Measurements from ENCODE around the gene ANKMY2.

Gene ANKMY2

GRCh38 chr7:16636555-16637101 is 8.9 kb downstream of the ANKMY2 start:
- Histone ChIP-seq H4K20me1 (no peaks in the 10 kb centered on the region; the same call in 1 of the 2 replicates), H3K9ac (no peak overlapping the region), H3K4me3 (no peak overlapping the region), H3K27me3 (no peaks in the 10 kb centered on the region), H3K36me3 (peaks cover 21% of the 10 kb centered on the region), H3K4me1 (no peaks in the 10 kb centered on the region), H3K27ac (no peak overlapping the region), H3K4me2 (no peak overlapping the region), H3K9me3 (no peaks in the 10 kb centered on the region)
- TF ChIP-seq Cebpa-rat (IDR thresholded peaks at IDR 0.05) = no peak

- H3K27me3 ChIP-seq = no peaks in the 10 kb centered on the region
- no peaks in the 10 kb centered on the region for H3K9me3 ChIP-seq
- H3K27ac ChIP-seq = no peak overlapping the region
- H3K4me3 ChIP-seq = no peak overlapping the region
- no peak for TF ChIP-seq Cebpa-rat (IDR thresholded peaks at IDR 0.05)
- peaks cover 22% of the 10 kb centered on the region for H3K36me3 ChIP-seq
- no peaks in the 10 kb centered on the region; the same call in 1 of the 2 replicates for H4K20me1 ChIP-seq
- H3K4me2 ChIP-seq = no peak overlapping the region
- H3K9ac ChIP-seq = no peak overlapping the region
- no peaks in the 10 kb centered on the region for H3K4me1 ChIP-seq
Observed at GRCh38 chr7:16634271-16634738, 11.2 kb downstream of the ANKMY2 start.

GRCh38 chr7:16630654-16631053 is 14.9 kb downstream of the ANKMY2 start:
- Histone ChIP-seq H3K9me3 (no peaks in the 10 kb centered on the region), H3K4me2 (no peak overlapping the region), H3K36me3 (peaks cover 16% of the 10 kb centered on the region), H3K4me1 (no peaks in the 10 kb centered on the region), H3K27me3 (no peaks in the 10 kb centered on the region), H3K9ac (no peak overlapping the region), H4K20me1 (no peaks in the 10 kb centered on the region), H3K4me3 (no peak overlapping the region), H3K27ac (no peak overlapping the region)
- no peak for TF ChIP-seq Cebpa-rat (IDR thresholded peaks at IDR 0.05)

- no peak for TF ChIP-seq Cebpa-rat (IDR thresholded peaks at IDR 0.05)
- Histone ChIP-seq H3K36me3 (peaks cover 26% of the 10 kb centered on the region), H3K9me3 (no peaks in the 10 kb centered on the region), H4K20me1 (no peaks in the 10 kb centered on the region), H3K27ac (no peak overlapping the region), H3K4me2 (no peak overlapping the region), H3K4me1 (no peaks in the 10 kb centered on the region), H3K9ac (no peak overlapping the region), H3K27me3 (no peaks in the 10 kb centered on the region), H3K4me3 (no peak overlapping the region)
Observed at GRCh38 chr7:16627236-16627635, 18.3 kb downstream of the ANKMY2 start.

- H3K4me1 ChIP-seq = no peaks in the 10 kb centered on the region
- no peak overlapping the region for H3K4me2 ChIP-seq
- H3K27ac ChIP-seq = no peak overlapping the region
- no peak for TF ChIP-seq Cebpa-rat (IDR thresholded peaks at IDR 0.05)
- H3K9ac ChIP-seq = no peak overlapping the region
- no peak overlapping the region for H3K4me3 ChIP-seq
- no peaks in the 10 kb centered on the region for H3K27me3 ChIP-seq
- H3K36me3 ChIP-seq = peaks cover 30% of the 10 kb centered on the region
- H3K9me3 ChIP-seq = no peaks in the 10 kb centered on the region
- no peaks in the 10 kb centered on the region for H4K20me1 ChIP-seq
Observed at GRCh38 chr7:16626388-16626787, 19.2 kb downstream of the ANKMY2 start.

- no peak for TF ChIP-seq Cebpa-rat (IDR thresholded peaks at IDR 0.05)
- Histone ChIP-seq H3K4me1 (no peaks in the 10 kb centered on the region), H3K36me3 (peaks cover 68% of the 10 kb centered on the region), H3K9me3 (no peaks in the 10 kb centered on the region), H3K4me3 (no peak overlapping the region), H3K9ac (no peak overlapping the region), H3K4me2 (no peak overlapping the region), H3K27me3 (no peaks in the 10 kb centered on the region), H4K20me1 (no peaks in the 10 kb centered on the region), H3K27ac (no peak overlapping the region)
Observed at GRCh38 chr7:16619979-16620408, 25.6 kb downstream of the ANKMY2 start.

GRCh38 chr7:16616542-16616941 is 29.0 kb downstream of the ANKMY2 start:
- Histone ChIP-seq H3K36me3 (peaks cover 62% of the 10 kb centered on the region), H3K27ac (no peak overlapping the region), H3K4me2 (no peak overlapping the region), H3K9ac (no peak overlapping the region), H3K4me1 (no peaks in the 10 kb centered on the region), H3K4me3 (no peak overlapping the region), H4K20me1 (no peaks in the 10 kb centered on the region), H3K9me3 (no peaks in the 10 kb centered on the region), H3K27me3 (no peaks in the 10 kb centered on the region)
- no peak for TF ChIP-seq Cebpa-rat (IDR thresholded peaks at IDR 0.05)

- Histone ChIP-seq H3K4me1 (no peaks in the 10 kb centered on the region), H3K27me3 (no peaks in the 10 kb centered on the region), H4K20me1 (no peaks in the 10 kb centered on the region), H3K9ac (no peak overlapping the region), H3K4me3 (no peak overlapping the region), H3K4me2 (no peak overlapping the region), H3K36me3 (peaks cover 63% of the 10 kb centered on the region), H3K9me3 (no peaks in the 10 kb centered on the region), H3K27ac (no peak overlapping the region)
- TF ChIP-seq Cebpa-rat (IDR thresholded peaks at IDR 0.05) = no peak
Observed at GRCh38 chr7:16616122-16616521, 29.4 kb downstream of the ANKMY2 start.

GRCh38 chr7:16615228-16615627 is 30.3 kb downstream of the ANKMY2 start:
- Histone ChIP-seq H3K9me3 (no peaks in the 10 kb centered on the region), H3K4me1 (no peaks in the 10 kb centered on the region), H3K27ac (no peak overlapping the region), H3K4me2 (no peak overlapping the region), H3K27me3 (no peaks in the 10 kb centered on the region), H3K36me3 (peaks cover 62% of the 10 kb centered on the region), H3K4me3 (no peak overlapping the region), H4K20me1 (no peaks in the 10 kb centered on the region), H3K9ac (no peak overlapping the region)
- no peak for TF ChIP-seq Cebpa-rat (IDR thresholded peaks at IDR 0.05)

- H4K20me1 ChIP-seq = no peaks in the 10 kb centered on the region
- no peaks in the 10 kb centered on the region for H3K4me1 ChIP-seq
- no peak overlapping the region for H3K27ac ChIP-seq
- no peak for TF ChIP-seq Cebpa-rat (IDR thresholded peaks at IDR 0.05)
- no peaks in the 10 kb centered on the region for H3K27me3 ChIP-seq
- H3K9me3 ChIP-seq = no peaks in the 10 kb centered on the region
- H3K36me3 ChIP-seq = peaks cover 65% of the 10 kb centered on the region
- H3K4me3 ChIP-seq = no peak overlapping the region
- no peak overlapping the region for H3K4me2 ChIP-seq
- no peak overlapping the region for H3K9ac ChIP-seq
Observed at GRCh38 chr7:16611711-16612110, 33.8 kb downstream of the ANKMY2 start.

Measured in BLaER1 (cell line).